Type B pancreatic cell (in vitro differentiated cells): ENCODE measurements around the gene INSIG2. TPM values are rescaled to one million over a fixed set of nuclear protein-coding genes. Genes with fewer than 3 reads are reported as not detected.

Source experiments
- DNase-seq: peaks from one replicate; pipeline ENCODE4 v3.0.0; 2021; ENCODE audit warnings: mixed read lengths; ENCODE audit not compliant: unreplicated experiment; ENCODE audit errors: extremely low spot score
- H3K27ac Mint-ChIP-seq: 2 replicates; pipeline ENCODE4 v1.8.0; 2021; ENCODE audit warnings: mild to moderate bottlenecking, mixed read lengths
- H3K27me3 Mint-ChIP-seq: 2 replicates; pipeline ENCODE4 v1.8.0; 2021; ENCODE audit warnings: mixed read lengths
- H3K36me3 Mint-ChIP-seq: 2 replicates; pipeline ENCODE4 v1.8.0; 2021; ENCODE audit warnings: mixed read lengths
- H3K4me1 Mint-ChIP-seq: one replicate; pipeline ENCODE4 v1.8.0; 2021; ENCODE audit warnings: mixed read lengths; ENCODE audit not compliant: unreplicated experiment
- H3K4me3 Mint-ChIP-seq: 2 replicates; pipeline ENCODE4 v1.8.0; 2021; ENCODE audit warnings: mild to moderate bottlenecking, mixed read lengths
- H3K9me3 Mint-ChIP-seq: 2 replicates; pipeline ENCODE4 v1.8.0; 2021; ENCODE audit warnings: mixed read lengths
- CTCF ChIP-seq: fragments of 200-600 bp; sonication (generic); conservative IDR thresholded peaks from 2 replicates; pipeline ENCODE4 v1.5.0; 2021; ENCODE audit warnings: antibody characterized with exemption, mild to moderate bottlenecking
- total RNA-seq: library from RNA; stranded (reverse); gene quantifications from 2 replicates; pipeline ENCODE4 v1.2.1, GENCODE V29; 2021; ENCODE audit warnings: low replicate concordance

INSIG2 gene
- total RNA-seq, 1 donor from 2014 or later: 18.7 TPM

GRCh38 chr2:118103951-118104940, 16.0 kb downstream of the INSIG2 start:
- peaks cover 35% of the 10 kb centered on the region for H3K36me3 Mint-ChIP-seq
- no peak for TF ChIP-seq CTCF
- H3K4me1 Mint-ChIP-seq: no peaks in the 10 kb centered on the region
- H3K4me3 Mint-ChIP-seq: no peak overlapping the region
- no peaks in the 10 kb centered on the region for H3K9me3 Mint-ChIP-seq
- no peaks in the 10 kb centered on the region for H3K27me3 Mint-ChIP-seq
- DNase-seq: no peak
- no peak overlapping the region for H3K27ac Mint-ChIP-seq

- no peak overlapping the region for H3K4me3 Mint-ChIP-seq
- no peaks in the 10 kb centered on the region for H3K27me3 Mint-ChIP-seq
- H3K4me1 Mint-ChIP-seq: no peaks in the 10 kb centered on the region
- H3K9me3 Mint-ChIP-seq: no peaks in the 10 kb centered on the region
- TF ChIP-seq CTCF: no peak
- H3K36me3 Mint-ChIP-seq: peaks cover 37% of the 10 kb centered on the region
- no peak overlapping the region for H3K27ac Mint-ChIP-seq
- no peak for DNase-seq
Measured at GRCh38 chr2:118105497-118105896, 17.2 kb downstream of the INSIG2 start.

GRCh38 chr2:118106926-118107325, 18.7 kb downstream of the INSIG2 start:
- H3K4me1 Mint-ChIP-seq: no peaks in the 10 kb centered on the region
- no peak overlapping the region for H3K27ac Mint-ChIP-seq
- H3K27me3 Mint-ChIP-seq: no peaks in the 10 kb centered on the region
- no peak for DNase-seq
- H3K9me3 Mint-ChIP-seq: peaks cover 4% of the 10 kb centered on the region
- peaks cover 35% of the 10 kb centered on the region for H3K36me3 Mint-ChIP-seq
- no peak overlapping the region for H3K4me3 Mint-ChIP-seq
- TF ChIP-seq CTCF: no peak

GRCh38 chr2:118110310-118110709, 22.0 kb downstream of the INSIG2 start:
- no peak overlapping the region for H3K4me3 Mint-ChIP-seq
- no peak for TF ChIP-seq CTCF
- DNase-seq: no peak
- no peak overlapping the region for H3K27ac Mint-ChIP-seq
- H3K27me3 Mint-ChIP-seq: no peaks in the 10 kb centered on the region
- H3K4me1 Mint-ChIP-seq: no peaks in the 10 kb centered on the region
- peaks cover 4% of the 10 kb centered on the region for H3K9me3 Mint-ChIP-seq
- H3K36me3 Mint-ChIP-seq: peaks cover 36% of the 10 kb centered on the region

- no peak for DNase-seq
- no peaks in the 10 kb centered on the region for H3K27me3 Mint-ChIP-seq
- H3K4me3 Mint-ChIP-seq: no peak overlapping the region
- no peaks in the 10 kb centered on the region for H3K4me1 Mint-ChIP-seq
- peaks cover 4% of the 10 kb centered on the region for H3K9me3 Mint-ChIP-seq
- H3K36me3 Mint-ChIP-seq: peaks cover 36% of the 10 kb centered on the region
- no peak overlapping the region for H3K27ac Mint-ChIP-seq
- no peak for TF ChIP-seq CTCF
Measured at GRCh38 chr2:118110991-118111390, 22.7 kb downstream of the INSIG2 start.
